Gastrocnemius medialis (tissue), 4 donors: ENCODE measurements around the gene CIAO3. TPM values are rescaled to one million over a fixed set of nuclear protein-coding genes. Genes with fewer than 3 reads are reported as not detected.

ENCODE experiments used
- ATAC-seq, 2 donors: fragments of 150-250 bp; one replicate each; pipeline ENCODE4 v1.9.1; 2016
- DNase-seq, 2 donors: peaks; one replicate each; pipeline ENCODE4 v3.0.0-alpha.2; 2019
- H3K27ac ChIP-seq, 4 donors: fragments of 200-600 bp; sonication (generic); 1 replicate in 1 of 4; 2 replicates in 3 of 4; pipeline ENCODE4 v1.5.1; 2016 to 2018; ENCODE audit warnings: mild to moderate bottlenecking in 2 of 4, moderate library complexity in 1 of 4
- H3K27me3 ChIP-seq, 3 donors: fragments of 200-600 bp; sonication (generic) in 2 of 3; 1 replicate in 1 of 3; 2 replicates in 2 of 3; pipeline versions ENCODE4 v1.5.1 to v1.6.0; 2016 to 2019; ENCODE audit warnings: mild to moderate bottlenecking in 1 of 3, moderate library complexity in 1 of 3
- H3K36me3 ChIP-seq, 2 donors: fragments of 200-600 bp; sonication (generic) in 1 of 2; one replicate each; pipeline ENCODE4 v1.5.1; 2017 to 2018
- H3K4me1 ChIP-seq, 2 donors: fragments of 200-600 bp; sonication (generic) in 1 of 2; one replicate each; pipeline ENCODE4 v1.5.1; 2016 to 2017; ENCODE audit warnings: mild to moderate bottlenecking in 2 of 2
- H3K4me3 ChIP-seq, 4 donors: fragments of 200-600 bp; sonication (generic) in 3 of 4; 1 replicate in 1 of 4; 2 replicates in 3 of 4; pipeline ENCODE4 v1.5.1; 2016 to 2019; ENCODE audit warnings: mild to moderate bottlenecking in 2 of 4
- H3K9me3 ChIP-seq, 3 donors: fragments of 200-600 bp; sonication (generic) in 2 of 3; 1 replicate in 1 of 3; 2 replicates in 2 of 3; pipeline ENCODE4 v1.5.1; 2016 to 2019
- CTCF ChIP-seq, 5 experiments: fragments of 450-650 bp in 3 of 5; fragments of 200-600 bp in 2 of 5; sonication (generic) in 2 of 5; IDR thresholded peaks in 4 of 5; conservative IDR thresholded peaks in 1 of 5; 1 replicate in 4 of 5; 2 replicates in 1 of 5; pipeline ENCODE4 v1.5.1; 2016 to 2019; ENCODE audit warnings: antibody characterized with exemption in 5 of 5, mild to moderate bottlenecking in 3 of 5, moderate library complexity in 3 of 5
- POLR2A ChIP-seq, 2 donors: fragments of 450-650 bp; IDR thresholded peaks; one replicate each; pipeline ENCODE4 v1.6.1; 2017; ENCODE audit warnings: antibody characterized with exemption in 2 of 2, mild to moderate bottlenecking in 2 of 2, moderate library complexity in 2 of 2
- in situ Hi-C, 4 donors: fragments of 200-750 bp; cut with MboI; loops; one replicate each; pipeline versions ENCODE4 v1.15.0 to v1.8.0; 2017; ENCODE audit warnings: low sequenced_read_pairs in 4 of 4
- intact Hi-C: fragments of 100-400 bp; cut with DNase I; formaldehyde crosslinking; loops from one replicate; pipeline ENCODE4 v1.15.1; 2023; ENCODE audit warnings: low total_unique reads
- total RNA-seq, 4 donors: library from RNA; depleted of rRNA; stranded (reverse); fragments of >200 nt; gene quantifications; one replicate each; pipeline versions ENCODE4 v1.1.0 to v1.2.3, GENCODE V29; 2016

Gene CIAO3
- total RNA-seq, 4 donors from 2014 or later, result 16.1 to 48.5 (median 21.6) TPM

- in situ Hi-C loops, result no loop called here
- TF ChIP-seq POLR2A (IDR thresholded peaks at IDR 0.05) (no peak), CTCF (IDR thresholded peaks at IDR 0.05 in 4 of 5, conservative IDR thresholded peaks at IDR 0.05 in 1 of 5) (no peak)
- ATAC-seq (no peak), DNase-seq (no peak)
- intact Hi-C loops, result no loop called here
- Histone ChIP-seq H3K4me3 (no peak overlapping the region), H3K9me3 (no peaks in the 10 kb centered on the region), H3K27me3 (no peaks in the 10 kb centered on the region), H3K27ac (no peak overlapping the region), H3K36me3 (no peaks in the 10 kb centered on the region), H3K4me1 (peaks cover 24 to 39% of the 10 kb centered on the region in 2 donors)
Measured at GRCh38 chr16:718922-719321, 21.9 kb downstream of the CIAO3 start.

GRCh38 chr16:718389-718788, 22.4 kb downstream of the CIAO3 start:
- no peak for DNase-seq
- H3K27ac ChIP-seq, result no peak overlapping the region
- in situ Hi-C loops, result no loop called here
- TF ChIP-seq CTCF (IDR thresholded peaks at IDR 0.05 in 4 of 5, conservative IDR thresholded peaks at IDR 0.05 in 1 of 5), result no peak
- no peak for TF ChIP-seq POLR2A (IDR thresholded peaks at IDR 0.05)
- no peaks in the 10 kb centered on the region for H3K9me3 ChIP-seq
- H3K4me3 ChIP-seq, result no peak overlapping the region
- ATAC-seq, result no peak
- intact Hi-C loops, result no loop called here
- peaks cover 24 to 39% of the 10 kb centered on the region in 2 donors for H3K4me1 ChIP-seq
- no peaks in the 10 kb centered on the region for H3K36me3 ChIP-seq
- H3K27me3 ChIP-seq, result no peaks in the 10 kb centered on the region

- ATAC-seq (no peak), DNase-seq (no peak)
- H3K4me1 ChIP-seq, result peaks cover 24 to 39% of the 10 kb centered on the region in 2 donors
- H3K27ac ChIP-seq, result no peak overlapping the region
- no peaks in the 10 kb centered on the region for H3K36me3 ChIP-seq
- in situ Hi-C loops (no loop called here), intact Hi-C loops (no loop called here)
- TF ChIP-seq CTCF (IDR thresholded peaks at IDR 0.05 in 4 of 5, conservative IDR thresholded peaks at IDR 0.05 in 1 of 5), result no peak
- no peak for TF ChIP-seq POLR2A (IDR thresholded peaks at IDR 0.05)
- H3K27me3 ChIP-seq, result no peaks in the 10 kb centered on the region
- H3K4me3 ChIP-seq, result no peak overlapping the region
- no peaks in the 10 kb centered on the region for H3K9me3 ChIP-seq
Measured at GRCh38 chr16:717450-718245, 23.1 kb downstream of the CIAO3 start.

- H3K36me3 ChIP-seq, result no peaks in the 10 kb centered on the region
- intact Hi-C loops, result no loop called here
- H3K27me3 ChIP-seq, result no peaks in the 10 kb centered on the region
- no peak for TF ChIP-seq CTCF (IDR thresholded peaks at IDR 0.05 in 4 of 5, conservative IDR thresholded peaks at IDR 0.05 in 1 of 5)
- TF ChIP-seq POLR2A (IDR thresholded peaks at IDR 0.05), result no peak
- H3K9me3 ChIP-seq, result no peaks in the 10 kb centered on the region
- in situ Hi-C loops, result no loop called here
- DNase-seq, result no peak
- no peak for ATAC-seq
- no peak overlapping the region for H3K4me3 ChIP-seq
- peaks cover 24 to 39% of the 10 kb centered on the region in 2 donors for H3K4me1 ChIP-seq
- no peak overlapping the region for H3K27ac ChIP-seq
Measured at GRCh38 chr16:716768-717325, 23.9 kb downstream of the CIAO3 start.
